HG02763 (cell line): ENCODE data around the gene LMNB1.

Experiments used
- ATAC-seq: cut with Tn5 transposase; IDR thresholded peaks from one replicate; pipeline ENCODE4 v1.9.1; 2021; ENCODE audit warnings: mild to moderate bottlenecking, moderate library complexity; ENCODE audit not compliant: unreplicated experiment

Gene LMNB1

GRCh38 chr5:126854526-126855110 lies 77.7 kb downstream of the LMNB1 start:
- ATAC-seq: no peak

GRCh38 chr5:126855266-126855665 lies 78.3 kb downstream of the LMNB1 start:
- no peak for ATAC-seq

GRCh38 chr5:126857472-126858410 lies 80.8 kb downstream of the LMNB1 start:
- ATAC-seq: no peak

GRCh38 chr5:126858441-126858840 lies 81.5 kb downstream of the LMNB1 start:
- no peak for ATAC-seq

- ATAC-seq: no peak
Measured at GRCh38 chr5:126863402-126863801, 86.5 kb downstream of the LMNB1 start.

- ATAC-seq: no peak
Measured at GRCh38 chr5:126864042-126864688, 87.2 kb downstream of the LMNB1 start.

GRCh38 chr5:126865299-126865698 lies 88.4 kb downstream of the LMNB1 start:
- no peak for ATAC-seq

GRCh38 chr5:126866851-126867636 lies 90.1 kb downstream of the LMNB1 start:
- no peak for ATAC-seq

GRCh38 chr5:126868338-126869004 lies 91.5 kb downstream of the LMNB1 start:
- ATAC-seq: no peak

- peak; percentile 46 for ATAC-seq
Measured at GRCh38 chr5:126869005-126869451, 92.1 kb downstream of the LMNB1 start.

GRCh38 chr5:126871441-126871840 lies 94.5 kb downstream of the LMNB1 start:
- no peak for ATAC-seq

GRCh38 chr5:126872561-126873354 lies 95.8 kb downstream of the LMNB1 start:
- ATAC-seq: no peak

- no peak for ATAC-seq
Measured at GRCh38 chr5:126875303-126875785, 98.4 kb downstream of the LMNB1 start.

GRCh38 chr5:126877602-126878001 lies 100.7 kb downstream of the LMNB1 start:
- ATAC-seq: no peak

GRCh38 chr5:126878085-126878484 lies 101.1 kb downstream of the LMNB1 start:
- no peak for ATAC-seq

GRCh38 chr5:126878634-126879033 lies 101.7 kb downstream of the LMNB1 start:
- ATAC-seq: no peak

GRCh38 chr5:126881821-126882600 lies 105.1 kb downstream of the LMNB1 start:
- ATAC-seq: no peak

GRCh38 chr5:126883564-126884245 lies 106.8 kb downstream of the LMNB1 start:
- ATAC-seq: no peak
